ENCODE data around the gene OLFM1.

OLFM1 gene

DNA sequence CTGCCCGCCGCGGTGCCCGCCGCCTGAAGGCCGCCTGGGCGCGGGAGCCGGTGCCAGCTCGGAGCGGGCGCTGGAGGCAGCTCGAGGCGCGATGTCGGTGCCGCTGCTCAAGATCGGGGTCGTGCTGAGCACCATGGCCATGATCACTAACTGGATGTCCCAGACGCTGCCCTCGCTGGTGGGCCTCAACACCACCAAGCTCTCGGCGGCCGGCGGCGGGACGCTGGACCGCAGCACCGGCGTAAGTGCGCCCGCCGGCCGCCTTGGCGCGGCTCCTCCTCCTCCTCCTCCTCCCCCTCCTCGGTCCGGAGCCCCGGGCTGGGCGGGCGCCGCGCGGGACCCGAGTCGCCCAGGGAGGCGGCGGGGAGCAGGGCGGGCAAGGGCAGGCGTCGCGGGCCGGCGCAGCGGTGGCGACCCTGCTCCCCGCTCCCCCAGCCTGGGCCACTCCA lies 455 bp downstream of the OLFM1 start:
- Histone ChIP-seq H3K27me3 (ENCODE audit: control insufficient read depth in 1 of 2, insufficient read depth in 1 of 2, low read length in 2 of 2) (peaks cover 53 to 57% of the 10 kb centered on the region in 2 experiments), H3K4me2 (ENCODE audit: low read length, poor library complexity, severe bottlenecking) (peak overlapping the region; percentile 58), H2AK5ac (ENCODE audit: low read length, severe bottlenecking) (no peak overlapping the region), H3K27ac (ENCODE audit: low read length, poor library complexity, severe bottlenecking) (no peak overlapping the region), H2BK5ac (ENCODE audit: low read depth, low read length, poor library complexity, severe bottlenecking) (no peak overlapping the region), H3K9ac (ENCODE audit: low read length) (no peak overlapping the region), H2BK120ac (ENCODE audit: low read depth, low read length) (no peak overlapping the region), H2BK12ac (ENCODE audit: low read length in 2 of 2) (no peak overlapping the region), H3K4ac (ENCODE audit: low read depth in 1 of 2, low read length in 2 of 2) (no peak overlapping the region), H3K36me3 (ENCODE audit: control insufficient read depth in 1 of 2, insufficient read depth in 2 of 2, low read depth in 1 of 2, low read length in 2 of 2) (no peaks in the 10 kb centered on the region), H3K4me3 (ENCODE audit: insufficient read depth in 1 of 2, low read depth in 1 of 2, low read length in 2 of 2) (peak overlapping the region in 1 of 2 experiments; percentile 51), H3K14ac (ENCODE audit: low read length in 2 of 2) (no peak overlapping the region), H3K9me3 (ENCODE audit: control insufficient read depth, low read length) (no peaks in the 10 kb centered on the region), H3K23ac (ENCODE audit: low read length in 2 of 2) (no peak overlapping the region), H2AFZ (ENCODE audit: low read depth, low read length) (no peak overlapping the region), H2BK15ac (ENCODE audit: low read depth, poor library complexity, severe bottlenecking) (no peak overlapping the region), H3K18ac (ENCODE audit: low read depth in 1 of 2, low read length in 2 of 2) (no peak overlapping the region), H4K91ac (ENCODE audit: low read length) (no peak overlapping the region), H3K4me1 (ENCODE audit: control insufficient read depth, insufficient read depth, low read depth, low read length) (peaks cover 10% of the 10 kb centered on the region), H3K79me1 (replicated peaks; ENCODE audit: low read length, poor library complexity, severe bottlenecking) (no peaks in the 10 kb centered on the region), H4K8ac (ENCODE audit: low read length) (no peak overlapping the region)
- no peak for DNase-seq
- WGBS, result 1% methylated on average over 30 of the region's 57 CpGs

DNA sequence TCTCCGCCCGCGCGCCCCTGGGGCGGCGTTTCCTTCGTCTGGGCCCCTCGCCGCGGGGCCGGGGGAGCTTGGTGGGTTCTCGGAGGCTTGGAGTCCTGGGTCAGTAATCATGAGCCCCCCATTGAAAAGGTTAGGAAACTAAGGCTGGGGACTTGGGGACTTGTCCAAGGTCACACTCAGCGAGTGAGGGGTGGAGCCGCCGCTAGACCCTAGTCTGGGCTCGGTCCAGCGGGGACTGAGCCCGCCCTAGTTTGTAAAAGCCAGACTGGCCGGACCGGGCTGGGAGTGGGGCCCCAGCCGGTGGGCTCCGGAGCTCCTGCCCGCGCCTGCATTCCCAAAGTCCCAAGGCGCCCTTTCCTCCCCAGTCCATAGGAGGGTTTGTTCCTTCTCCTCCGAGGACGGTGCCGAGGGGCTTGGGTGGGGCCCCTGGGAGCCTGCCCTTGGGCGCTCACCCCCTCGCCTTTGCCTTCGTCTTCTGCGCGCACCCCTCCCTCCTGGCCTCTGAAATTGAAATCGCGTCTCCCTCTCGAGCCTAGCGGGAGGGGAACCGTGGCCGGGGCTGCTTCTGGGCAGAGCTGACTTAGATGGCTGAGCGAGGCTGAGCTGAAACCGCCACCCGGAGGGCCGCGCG lies 995 bp downstream of the OLFM1 start:
- Histone ChIP-seq H3K23ac (ENCODE audit: low read length in 2 of 2) (no peak overlapping the region), H3K27me3 (ENCODE audit: control insufficient read depth in 1 of 2, insufficient read depth in 1 of 2, low read length in 2 of 2) (peaks cover 51 to 53% of the 10 kb centered on the region in 2 experiments)

DNA sequence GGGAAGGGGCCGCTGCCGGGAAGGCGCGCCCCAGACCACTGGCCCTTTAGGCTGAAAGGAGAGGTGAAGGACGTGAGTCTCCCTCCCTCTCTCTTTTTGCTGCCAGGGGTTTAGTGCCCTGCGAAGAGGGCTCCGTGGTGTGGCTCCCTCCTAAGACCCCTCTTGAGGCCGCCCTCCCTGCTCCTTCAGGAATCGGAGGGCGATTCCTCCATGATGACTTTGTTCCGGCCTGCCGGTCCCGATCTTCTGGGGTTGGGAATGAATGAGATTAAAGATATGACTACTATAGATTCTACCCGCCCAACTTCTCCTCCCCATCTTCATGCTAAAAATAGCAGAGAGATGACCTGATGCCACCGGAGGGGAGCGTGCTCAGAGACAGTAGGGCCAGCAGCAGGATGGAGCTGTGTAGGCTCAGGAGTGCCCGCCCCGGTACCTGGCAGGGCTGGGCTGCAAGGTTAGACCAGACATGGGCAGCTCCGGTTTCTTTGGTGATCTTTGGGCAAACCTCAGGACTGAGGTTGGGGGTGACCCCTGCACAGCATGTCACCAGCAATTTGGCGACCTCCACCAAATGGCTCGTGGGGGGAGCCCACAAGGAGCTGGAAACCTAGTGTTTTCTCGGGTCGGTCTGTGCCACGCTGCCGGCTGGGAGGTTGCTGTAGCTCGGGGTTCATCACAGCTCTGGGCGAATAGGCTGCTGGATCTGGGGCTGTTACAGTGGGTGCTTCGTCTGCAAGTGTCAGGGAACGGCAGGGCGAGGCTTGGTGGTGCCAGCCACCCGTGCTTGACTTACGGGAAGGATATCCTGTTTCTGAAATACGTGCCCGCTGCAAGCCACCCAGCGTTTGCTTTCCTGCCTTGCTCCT lies 1.7 kb downstream of the OLFM1 start:
- Histone ChIP-seq H3K4me2 (ENCODE audit: low read length, poor library complexity, severe bottlenecking) (no peak overlapping the region), H2BK120ac (ENCODE audit: low read depth, low read length) (no peak overlapping the region), H2BK15ac (ENCODE audit: low read depth, poor library complexity, severe bottlenecking) (no peak overlapping the region), H3K79me1 (replicated peaks; ENCODE audit: low read length, poor library complexity, severe bottlenecking) (no peaks in the 10 kb centered on the region), H2AK5ac (ENCODE audit: low read length, severe bottlenecking) (no peak overlapping the region), H3K4me1 (ENCODE audit: control insufficient read depth, insufficient read depth, low read depth, low read length) (peaks cover 10% of the 10 kb centered on the region), H4K8ac (ENCODE audit: low read length) (no peak overlapping the region), H3K9ac (ENCODE audit: low read length) (no peak overlapping the region), H3K36me3 (ENCODE audit: control insufficient read depth in 1 of 2, insufficient read depth in 2 of 2, low read depth in 1 of 2, low read length in 2 of 2) (no peaks in the 10 kb centered on the region), H3K18ac (ENCODE audit: low read depth in 1 of 2, low read length in 2 of 2) (no peak overlapping the region), H3K27me3 (ENCODE audit: control insufficient read depth in 1 of 2, insufficient read depth in 1 of 2, low read length in 2 of 2) (peaks cover 44 to 47% of the 10 kb centered on the region in 2 experiments), H3K4ac (ENCODE audit: low read depth in 1 of 2, low read length in 2 of 2) (no peak overlapping the region), H2BK12ac (ENCODE audit: low read length in 2 of 2) (no peak overlapping the region), H3K27ac (ENCODE audit: low read length, poor library complexity, severe bottlenecking) (no peak overlapping the region), H3K4me3 (ENCODE audit: insufficient read depth in 1 of 2, low read depth in 1 of 2, low read length in 2 of 2) (no peak overlapping the region), H4K91ac (ENCODE audit: low read length) (no peak overlapping the region), H2AFZ (ENCODE audit: low read depth, low read length) (no peak overlapping the region), H3K9me3 (ENCODE audit: control insufficient read depth, low read length) (no peaks in the 10 kb centered on the region), H3K23ac (ENCODE audit: low read length in 2 of 2) (no peak overlapping the region), H2BK5ac (ENCODE audit: low read depth, low read length, poor library complexity, severe bottlenecking) (no peak overlapping the region), H3K14ac (ENCODE audit: low read length in 2 of 2) (no peak overlapping the region)
- no peak for DNase-seq
- 69% methylated on average over 27 of the region's 35 CpGs for WGBS

More for the DNA sequence above, 995 bp downstream of the OLFM1 start:
- H3K4me2 ChIP-seq (ENCODE audit: low read length, poor library complexity, severe bottlenecking), result no peak overlapping the region
- H3K14ac ChIP-seq (ENCODE audit: low read length in 2 of 2), result no peak overlapping the region
- no peak overlapping the region for H2AK5ac ChIP-seq (ENCODE audit: low read length, severe bottlenecking)
- no peak overlapping the region for H2BK5ac ChIP-seq (ENCODE audit: low read depth, low read length, poor library complexity, severe bottlenecking)
- H3K4ac ChIP-seq (ENCODE audit: low read depth in 1 of 2, low read length in 2 of 2), result no peak overlapping the region
- H4K8ac ChIP-seq (ENCODE audit: low read length), result no peak overlapping the region
- H3K4me3 ChIP-seq (ENCODE audit: insufficient read depth in 1 of 2, low read depth in 1 of 2, low read length in 2 of 2), result no peak overlapping the region
- H3K27ac ChIP-seq (ENCODE audit: low read length, poor library complexity, severe bottlenecking), result no peak overlapping the region
- no peak overlapping the region for H2BK120ac ChIP-seq (ENCODE audit: low read depth, low read length)
- WGBS, result 2% methylated on average over 43 of the region's 45 CpGs
- no peaks in the 10 kb centered on the region for H3K36me3 ChIP-seq (ENCODE audit: control insufficient read depth in 1 of 2, insufficient read depth in 2 of 2, low read depth in 1 of 2, low read length in 2 of 2)
- no peaks in the 10 kb centered on the region for H3K9me3 ChIP-seq (ENCODE audit: control insufficient read depth, low read length)
- no peak overlapping the region for H3K9ac ChIP-seq (ENCODE audit: low read length)
- no peak overlapping the region for H3K18ac ChIP-seq (ENCODE audit: low read depth in 1 of 2, low read length in 2 of 2)
- DNase-seq, result no peak
- H2BK15ac ChIP-seq (ENCODE audit: low read depth, poor library complexity, severe bottlenecking), result no peak overlapping the region
- H3K79me1 ChIP-seq (replicated peaks; ENCODE audit: low read length, poor library complexity, severe bottlenecking), result no peaks in the 10 kb centered on the region
- H2BK12ac ChIP-seq (ENCODE audit: low read length in 2 of 2), result no peak overlapping the region
- H3K4me1 ChIP-seq (ENCODE audit: control insufficient read depth, insufficient read depth, low read depth, low read length), result peaks cover 10% of the 10 kb centered on the region
- no peak overlapping the region for H4K91ac ChIP-seq (ENCODE audit: low read length)
- no peak overlapping the region for H2AFZ ChIP-seq (ENCODE audit: low read depth, low read length)

DNA sequence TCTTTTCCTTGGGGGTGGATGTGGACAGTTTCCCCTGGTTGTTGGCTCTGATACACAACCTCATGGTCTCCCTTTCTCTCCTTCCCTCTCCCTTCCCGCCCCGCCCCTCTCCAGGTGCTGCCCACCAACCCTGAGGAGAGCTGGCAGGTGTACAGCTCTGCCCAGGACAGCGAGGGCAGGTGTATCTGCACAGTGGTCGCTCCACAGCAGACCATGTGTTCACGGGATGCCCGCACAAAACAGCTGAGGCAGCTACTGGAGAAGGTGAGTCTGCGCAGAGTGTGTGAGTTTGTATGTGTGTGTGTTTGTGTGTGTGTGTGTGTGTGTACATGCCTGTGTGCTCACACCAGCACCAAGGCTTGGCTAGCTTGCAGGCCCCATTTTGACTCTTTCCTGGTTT lies 2.6 kb downstream of the OLFM1 start:
- Histone ChIP-seq H3K79me1 (replicated peaks; ENCODE audit: low read length, poor library complexity, severe bottlenecking) (no peaks in the 10 kb centered on the region), H2BK15ac (ENCODE audit: low read depth, poor library complexity, severe bottlenecking) (no peak overlapping the region)

More for the DNA sequence above, 2.6 kb downstream of the OLFM1 start:
- H3K18ac ChIP-seq (ENCODE audit: low read depth in 1 of 2, low read length in 2 of 2), result no peak overlapping the region
- H4K91ac ChIP-seq (ENCODE audit: low read length), result no peak overlapping the region
- no peak overlapping the region for H3K14ac ChIP-seq (ENCODE audit: low read length in 2 of 2)
- H3K4me3 ChIP-seq (ENCODE audit: insufficient read depth in 1 of 2, low read depth in 1 of 2, low read length in 2 of 2), result no peak overlapping the region
- no peaks in the 10 kb centered on the region for H3K9me3 ChIP-seq (ENCODE audit: control insufficient read depth, low read length)
- no peak overlapping the region for H3K27ac ChIP-seq (ENCODE audit: low read length, poor library complexity, severe bottlenecking)
- H4K8ac ChIP-seq (ENCODE audit: low read length), result no peak overlapping the region
- no peak overlapping the region for H2BK12ac ChIP-seq (ENCODE audit: low read length in 2 of 2)
- no peak overlapping the region for H2BK5ac ChIP-seq (ENCODE audit: low read depth, low read length, poor library complexity, severe bottlenecking)
- peaks cover 10% of the 10 kb centered on the region for H3K4me1 ChIP-seq (ENCODE audit: control insufficient read depth, insufficient read depth, low read depth, low read length)
- H3K4me2 ChIP-seq (ENCODE audit: low read length, poor library complexity, severe bottlenecking), result no peak overlapping the region
- no peak overlapping the region for H3K4ac ChIP-seq (ENCODE audit: low read depth in 1 of 2, low read length in 2 of 2)
- H2AFZ ChIP-seq (ENCODE audit: low read depth, low read length), result no peak overlapping the region
- peaks cover 37 to 43% of the 10 kb centered on the region in 2 experiments for H3K27me3 ChIP-seq (ENCODE audit: control insufficient read depth in 1 of 2, insufficient read depth in 1 of 2, low read length in 2 of 2)
- H3K23ac ChIP-seq (ENCODE audit: low read length in 2 of 2), result no peak overlapping the region
- no peak overlapping the region for H3K9ac ChIP-seq (ENCODE audit: low read length)
- no peaks in the 10 kb centered on the region for H3K36me3 ChIP-seq (ENCODE audit: control insufficient read depth in 1 of 2, insufficient read depth in 2 of 2, low read depth in 1 of 2, low read length in 2 of 2)
- 87% methylated on average over 7 of the region's 7 CpGs for WGBS
- no peak overlapping the region for H2BK120ac ChIP-seq (ENCODE audit: low read depth, low read length)
- no peak for DNase-seq
- no peak overlapping the region for H2AK5ac ChIP-seq (ENCODE audit: low read length, severe bottlenecking)

Data from mesenchymal stem cell (in vitro differentiated cells and primary cell).